Endothelial cell of hepatic sinusoid (primary cell): ENCODE data around the gene SYNJ2.

Source experiments
- in situ Hi-C: cut with HindIII; loops from 2 replicates; pipeline ENCODE4 v1.10.0; 2017; ENCODE audit warnings: low sequenced_read_pairs

The SYNJ2 gene

GRCh38 chr6:157978021-157978783 is 3.5 kb upstream of the SYNJ2 start:
- in situ Hi-C loops = no loop called here

- in situ Hi-C loops = no loop called here
These were observed 1.2 kb upstream of the SYNJ2 start for GRCh38 chr6:157980288-157981131.

GRCh38 chr6:157981132-157981394 is 600 bp upstream of the SYNJ2 start:
- in situ Hi-C loops = no loop called here

- in situ Hi-C loops = no loop called here
These were observed 469 bp downstream of the SYNJ2 start for GRCh38 chr6:157982102-157982562.

- in situ Hi-C loops = no loop called here
These were observed 1.1 kb downstream of the SYNJ2 start for GRCh38 chr6:157982563-157983405.

GRCh38 chr6:157983406-157984119 is 1.9 kb downstream of the SYNJ2 start:
- in situ Hi-C loops = no loop called here

GRCh38 chr6:157984128-157984527 is 2.5 kb downstream of the SYNJ2 start:
- in situ Hi-C loops = no loop called here

- in situ Hi-C loops = no loop called here
These were observed 3.1 kb downstream of the SYNJ2 start for GRCh38 chr6:157984686-157985225.

- in situ Hi-C loops = no loop called here
These were observed 3.9 kb downstream of the SYNJ2 start for GRCh38 chr6:157985378-157986155.

GRCh38 chr6:157987788-157988699 is 6.4 kb downstream of the SYNJ2 start:
- in situ Hi-C loops = no loop called here

- in situ Hi-C loops = no loop called here
These were observed 7.0 kb downstream of the SYNJ2 start for GRCh38 chr6:157988700-157989063.

GRCh38 chr6:157989541-157990289 is 8.1 kb downstream of the SYNJ2 start:
- in situ Hi-C loops = loop anchor here (5.0 kb wide), 1 partner anchor 102 kb away; no protein-coding TSS in a partner anchor

- in situ Hi-C loops = loop anchor here (5.0 kb wide), 1 partner anchor 103 kb away; no protein-coding TSS in a partner anchor
These were observed 8.8 kb downstream of the SYNJ2 start for GRCh38 chr6:157990321-157991066.

- in situ Hi-C loops = loop anchor here (5.0 kb wide), 1 partner anchor 104 kb away; no protein-coding TSS in a partner anchor
These were observed 9.4 kb downstream of the SYNJ2 start for GRCh38 chr6:157991067-157991432.

- in situ Hi-C loops = loop anchor here (5.0 kb wide), 1 partner anchor 106 kb away; no protein-coding TSS in a partner anchor
These were observed 11.4 kb downstream of the SYNJ2 start for GRCh38 chr6:157993076-157993475.

GRCh38 chr6:157994125-157994795 is 12.6 kb downstream of the SYNJ2 start:
- in situ Hi-C loops = loop anchor here (5.0 kb wide), 1 partner anchor 107 kb away; no protein-coding TSS in a partner anchor
